Upper lobe of left lung (tissue), 4 donors: Measurements from ENCODE around the gene HTRA1.

Experiments used
- POLR2A ChIP-seq, 4 donors: fragments of 450-650 bp; IDR thresholded peaks; one replicate each; pipeline ENCODE4 v1.5.1; 2016 to 2017; ENCODE audit warnings: antibody characterized with exemption in 4 of 4, mild to moderate bottlenecking in 2 of 4
- POLR2AphosphoS5 ChIP-seq, 2 donors: sonication (generic); formaldehyde crosslinking; IDR thresholded peaks; one replicate each; pipeline ENCODE4 v1.5.1; 2017; ENCODE audit warnings: antibody characterized with exemption in 2 of 2
- TF ChIP-seq, protein P1 (sequence below), 6 experiments: fragments of 450-650 bp in 4 of 6; fragments of 200-600 bp in 2 of 6; sonication (generic) in 2 of 6; IDR thresholded peaks; one replicate each; pipeline ENCODE4 v1.5.1; 2016 to 2019; ENCODE audit warnings: antibody characterized with exemption in 6 of 6

GRCh38 chr10:122515588-122516231 lies 54.4 kb downstream of the HTRA1 start:
- TF ChIP-seq, protein P1, sequence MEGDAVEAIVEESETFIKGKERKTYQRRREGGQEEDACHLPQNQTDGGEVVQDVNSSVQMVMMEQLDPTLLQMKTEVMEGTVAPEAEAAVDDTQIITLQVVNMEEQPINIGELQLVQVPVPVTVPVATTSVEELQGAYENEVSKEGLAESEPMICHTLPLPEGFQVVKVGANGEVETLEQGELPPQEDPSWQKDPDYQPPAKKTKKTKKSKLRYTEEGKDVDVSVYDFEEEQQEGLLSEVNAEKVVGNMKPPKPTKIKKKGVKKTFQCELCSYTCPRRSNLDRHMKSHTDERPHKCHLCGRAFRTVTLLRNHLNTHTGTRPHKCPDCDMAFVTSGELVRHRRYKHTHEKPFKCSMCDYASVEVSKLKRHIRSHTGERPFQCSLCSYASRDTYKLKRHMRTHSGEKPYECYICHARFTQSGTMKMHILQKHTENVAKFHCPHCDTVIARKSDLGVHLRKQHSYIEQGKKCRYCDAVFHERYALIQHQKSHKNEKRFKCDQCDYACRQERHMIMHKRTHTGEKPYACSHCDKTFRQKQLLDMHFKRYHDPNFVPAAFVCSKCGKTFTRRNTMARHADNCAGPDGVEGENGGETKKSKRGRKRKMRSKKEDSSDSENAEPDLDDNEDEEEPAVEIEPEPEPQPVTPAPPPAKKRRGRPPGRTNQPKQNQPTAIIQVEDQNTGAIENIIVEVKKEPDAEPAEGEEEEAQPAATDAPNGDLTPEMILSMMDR (IDR thresholded peaks at IDR 0.05): no peak
- no peak for TF ChIP-seq POLR2A (IDR thresholded peaks at IDR 0.05)
- no peak for TF ChIP-seq POLR2AphosphoS5 (IDR thresholded peaks at IDR 0.05)
